ENCODE data around the gene TTC12.

GRCh38 chr11:113287801-113288200, 26.6 kb upstream of the TTC12 start:
- no peak for TF ChIP-seq CTCF (IDR thresholded peaks at IDR 0.05)
- no peak for TF ChIP-seq EZH2 (IDR thresholded peaks at IDR 0.05; ENCODE audit: borderline replicate concordance, insufficient read depth, low read depth, low read length, poor library complexity, severe bottlenecking)

Measured in B cell (primary cell).